Nephron progenitor cell (in vitro differentiated cells): Measurements from ENCODE around the gene WEE1.
A peak's percentile ranks its signal among the peaks of the same experiment; 100 is the strongest.
"Not testable (repeated sequence)": the region's sequence is repeated elsewhere in the genome, so short reads cannot be mapped to it uniquely, and the experiment has no call there.

Experiments used
- DNase-seq: peaks from one replicate; pipeline ENCODE4 v3.0.0; 2021
- H3K27ac Mint-ChIP-seq: 2 replicates; pipeline ENCODE4 v1.8.0; 2021; ENCODE audit warnings: mild to moderate bottlenecking, moderate library complexity, mixed read lengths
- H3K27me3 Mint-ChIP-seq: 2 replicates; pipeline ENCODE4 v1.8.0; 2021; ENCODE audit warnings: mild to moderate bottlenecking, low read depth, mixed read lengths; ENCODE audit not compliant: poor library complexity
- H3K36me3 Mint-ChIP-seq: 2 replicates; pipeline ENCODE4 v1.8.0; 2021; ENCODE audit warnings: low read depth, mixed read lengths
- H3K4me1 Mint-ChIP-seq: 2 replicates; pipeline ENCODE4 v1.8.0; 2021; ENCODE audit warnings: mixed read lengths
- H3K4me3 Mint-ChIP-seq: 2 replicates; pipeline ENCODE4 v1.8.0; 2021; ENCODE audit warnings: mild to moderate bottlenecking, moderate library complexity, mixed read lengths
- H3K9me3 Mint-ChIP-seq: 2 replicates; pipeline ENCODE4 v1.8.0; 2021; ENCODE audit warnings: mild to moderate bottlenecking, moderate library complexity, mixed read lengths
- TF ChIP-seq, protein P1 (sequence below): fragments of 200-600 bp; sonication (generic); IDR thresholded peaks from 2 replicates; pipeline ENCODE4 v1.5.0; 2021; ENCODE audit warnings: antibody characterized with exemption

WEE1 gene

DNA sequence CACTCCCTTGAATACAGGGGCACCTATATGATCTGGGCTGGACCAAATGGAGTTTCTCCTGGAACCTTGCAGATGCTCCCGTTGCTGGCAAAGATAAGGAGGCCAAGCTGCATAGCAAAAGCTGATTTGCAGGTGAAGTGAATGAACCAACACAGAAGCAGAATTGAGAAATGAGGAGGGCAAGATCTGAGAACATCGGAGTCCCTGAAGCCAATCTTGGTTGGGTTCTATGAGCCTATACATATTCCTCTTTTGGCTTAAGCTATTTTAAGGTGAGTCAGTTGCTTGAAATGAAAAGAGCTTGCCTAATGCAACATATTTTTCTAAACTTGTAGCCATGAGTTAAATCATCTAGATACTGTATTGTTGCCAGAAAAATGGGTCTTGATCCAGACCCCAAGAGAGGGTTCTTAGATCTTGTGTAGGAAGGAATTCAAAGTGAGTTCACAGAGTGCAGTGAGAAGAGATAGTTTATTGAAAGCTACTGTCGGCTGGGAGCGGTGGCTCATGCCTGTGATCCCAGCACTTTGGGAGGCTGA, 23.5 kb downstream of the WEE1 start:
- no peak overlapping the region for H3K4me3 Mint-ChIP-seq
- DNase-seq: no peak
- H3K27ac Mint-ChIP-seq: no peak overlapping the region
- no peaks in the 10 kb centered on the region for H3K36me3 Mint-ChIP-seq
- H3K4me1 Mint-ChIP-seq: peaks cover 20% of the 10 kb centered on the region
- H3K9me3 Mint-ChIP-seq: no peaks in the 10 kb centered on the region
- peaks cover 5% of the 10 kb centered on the region for H3K27me3 Mint-ChIP-seq
- TF ChIP-seq, protein P1, sequence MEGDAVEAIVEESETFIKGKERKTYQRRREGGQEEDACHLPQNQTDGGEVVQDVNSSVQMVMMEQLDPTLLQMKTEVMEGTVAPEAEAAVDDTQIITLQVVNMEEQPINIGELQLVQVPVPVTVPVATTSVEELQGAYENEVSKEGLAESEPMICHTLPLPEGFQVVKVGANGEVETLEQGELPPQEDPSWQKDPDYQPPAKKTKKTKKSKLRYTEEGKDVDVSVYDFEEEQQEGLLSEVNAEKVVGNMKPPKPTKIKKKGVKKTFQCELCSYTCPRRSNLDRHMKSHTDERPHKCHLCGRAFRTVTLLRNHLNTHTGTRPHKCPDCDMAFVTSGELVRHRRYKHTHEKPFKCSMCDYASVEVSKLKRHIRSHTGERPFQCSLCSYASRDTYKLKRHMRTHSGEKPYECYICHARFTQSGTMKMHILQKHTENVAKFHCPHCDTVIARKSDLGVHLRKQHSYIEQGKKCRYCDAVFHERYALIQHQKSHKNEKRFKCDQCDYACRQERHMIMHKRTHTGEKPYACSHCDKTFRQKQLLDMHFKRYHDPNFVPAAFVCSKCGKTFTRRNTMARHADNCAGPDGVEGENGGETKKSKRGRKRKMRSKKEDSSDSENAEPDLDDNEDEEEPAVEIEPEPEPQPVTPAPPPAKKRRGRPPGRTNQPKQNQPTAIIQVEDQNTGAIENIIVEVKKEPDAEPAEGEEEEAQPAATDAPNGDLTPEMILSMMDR: no peak

DNA sequence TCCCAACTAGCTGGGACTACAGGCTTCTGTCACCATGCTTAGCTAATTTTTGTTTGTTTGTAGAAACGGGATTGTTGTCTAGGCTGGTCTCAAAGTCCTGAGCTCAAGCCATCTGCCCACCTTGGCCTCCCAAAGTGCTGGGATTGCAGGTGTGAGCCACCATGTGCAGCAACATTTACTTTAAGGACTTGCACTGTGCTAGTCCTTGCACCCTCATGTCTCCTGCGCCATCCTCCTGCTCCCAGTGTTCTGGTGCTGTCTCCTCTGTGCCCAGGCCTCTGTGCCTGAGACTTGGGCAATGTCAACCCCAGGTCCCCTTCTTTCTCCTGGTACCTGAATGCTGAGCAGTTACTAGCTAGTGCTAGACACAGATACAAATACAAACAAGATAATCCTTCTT, 26.7 kb downstream of the WEE1 start:
- DNase-seq: no peak
- Mint-ChIP-seq H3K36me3 (no peaks in the 10 kb centered on the region), H3K4me3 (no peak overlapping the region), H3K9me3 (no peaks in the 10 kb centered on the region), H3K27me3 (peaks cover 8% of the 10 kb centered on the region), H3K4me1 (peaks cover 14% of the 10 kb centered on the region), H3K27ac (no peak overlapping the region)
- TF ChIP-seq, protein P1: no peak

DNA sequence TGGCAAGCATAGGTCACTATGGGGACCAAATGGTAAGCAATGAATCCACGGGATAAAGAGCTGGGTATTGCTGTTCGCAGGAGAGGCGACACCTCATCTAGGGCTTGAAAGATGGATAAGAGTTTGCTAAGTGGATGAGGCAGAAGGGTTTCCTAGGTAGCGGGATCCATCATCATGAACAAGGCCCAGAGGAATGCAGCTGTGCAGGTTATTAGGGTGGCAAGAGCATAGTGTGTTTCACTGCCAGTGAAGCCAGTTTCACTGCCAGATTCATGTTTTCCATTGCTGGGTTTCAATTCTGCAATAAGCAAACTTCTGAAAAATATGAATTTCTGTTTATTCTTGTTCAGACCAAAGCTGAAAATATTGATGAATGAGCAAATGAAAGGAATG, 27.2 kb downstream of the WEE1 start:
- DNase-seq: no peak
- Mint-ChIP-seq H3K36me3 (no peaks in the 10 kb centered on the region), H3K27ac (no peak overlapping the region), H3K27me3 (peaks cover 8% of the 10 kb centered on the region), H3K4me1 (peaks cover 14% of the 10 kb centered on the region), H3K9me3 (no peaks in the 10 kb centered on the region), H3K4me3 (no peak overlapping the region)
- TF ChIP-seq, protein P1: no peak

DNA sequence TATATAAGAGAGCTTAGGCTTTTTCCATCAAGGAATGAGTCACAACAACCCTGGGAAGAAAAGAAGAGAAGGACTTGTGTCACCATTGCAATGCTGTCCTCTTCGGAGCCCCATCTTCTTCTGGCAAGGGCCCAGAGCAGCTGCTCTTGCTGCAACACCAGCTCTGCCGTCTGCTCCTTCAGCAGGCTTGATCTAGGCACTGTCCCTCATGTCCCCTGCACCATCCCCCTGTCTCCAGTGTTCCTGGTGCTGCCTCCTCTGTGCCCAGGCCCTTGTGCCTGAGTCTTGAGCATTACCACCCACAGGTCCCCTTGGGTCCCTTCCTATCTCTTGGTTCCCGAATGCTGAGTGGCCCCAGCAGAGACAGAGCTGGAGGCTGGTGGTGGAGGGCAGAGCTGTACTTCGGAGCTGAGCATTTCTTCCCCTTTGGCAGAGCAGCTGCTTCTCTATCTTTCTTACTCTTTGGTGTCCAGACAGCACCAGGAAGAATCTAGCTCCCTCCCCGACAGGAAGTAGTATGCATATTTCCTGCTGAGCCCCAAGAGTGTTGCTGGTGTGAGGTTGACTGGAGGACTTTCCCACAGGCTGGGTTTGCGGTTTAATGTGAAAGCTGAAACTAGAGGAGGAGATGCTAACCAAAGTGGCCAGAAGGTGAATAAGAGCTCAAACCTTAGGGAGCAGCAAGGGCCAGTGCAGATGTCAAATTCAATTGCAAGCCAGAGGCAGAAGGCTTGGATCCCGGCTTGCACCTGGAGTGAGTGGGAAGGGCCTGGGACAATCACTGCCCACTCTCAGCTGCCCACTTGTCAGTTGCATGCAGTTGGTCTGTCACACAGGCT, 27.8 kb downstream of the WEE1 start:
- TF ChIP-seq, protein P1: no peak
- no peak for DNase-seq
- Mint-ChIP-seq H3K27ac (peak overlapping the region; percentile 17), H3K4me1 (peaks cover 14% of the 10 kb centered on the region), H3K4me3 (no peak overlapping the region), H3K27me3 (peaks cover 8% of the 10 kb centered on the region), H3K9me3 (no peaks in the 10 kb centered on the region), H3K36me3 (no peaks in the 10 kb centered on the region)

DNA sequence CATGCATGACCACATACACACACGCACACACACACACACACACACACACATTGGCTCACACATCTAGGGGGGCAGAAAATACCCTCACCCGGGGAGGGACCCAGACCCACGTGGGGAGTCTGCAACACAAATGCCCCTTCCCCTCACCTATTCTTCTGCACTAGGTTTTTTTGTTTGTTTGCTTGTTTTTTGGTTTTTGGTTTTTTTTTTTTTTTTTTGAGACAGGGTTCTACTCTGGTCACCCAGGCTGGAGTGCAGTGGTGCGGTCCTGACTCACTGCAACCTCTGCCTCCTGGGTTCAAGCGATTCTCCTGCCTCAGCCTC, 28.4 kb downstream of the WEE1 start:
- TF ChIP-seq, protein P1: no peak
- no peak overlapping the region for H3K27ac Mint-ChIP-seq
- peaks cover 5% of the 10 kb centered on the region for H3K27me3 Mint-ChIP-seq
- H3K36me3 Mint-ChIP-seq: no peaks in the 10 kb centered on the region
- DNase-seq: no peak
- peaks cover 14% of the 10 kb centered on the region for H3K4me1 Mint-ChIP-seq
- H3K4me3 Mint-ChIP-seq: no peak overlapping the region
- no peaks in the 10 kb centered on the region for H3K9me3 Mint-ChIP-seq

DNA sequence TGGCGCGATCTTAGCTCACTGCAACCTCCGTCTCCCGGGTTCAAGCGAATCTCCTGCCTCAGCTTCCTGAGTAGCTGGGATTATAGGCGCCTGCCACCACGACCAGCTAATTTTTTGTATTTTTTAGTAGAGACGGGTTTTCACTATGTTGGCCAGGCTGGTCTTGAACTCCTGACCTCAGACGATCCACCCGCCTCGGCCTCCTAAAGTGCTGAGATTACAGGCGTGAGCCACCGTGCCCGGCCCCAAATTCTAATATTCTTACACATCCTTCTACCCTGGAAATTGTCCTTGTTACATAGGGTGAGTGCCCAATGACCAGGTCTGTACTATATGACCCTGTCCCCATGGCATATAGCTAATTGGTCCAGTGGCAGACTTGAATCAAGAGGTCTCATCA, 29.7 kb downstream of the WEE1 start:
- not testable (repeated sequence) for H3K9me3 Mint-ChIP-seq, H3K27ac Mint-ChIP-seq, H3K4me3 Mint-ChIP-seq, H3K27me3 Mint-ChIP-seq, H3K36me3 Mint-ChIP-seq, DNase-seq
- peaks cover 14% of the 10 kb centered on the region for H3K4me1 Mint-ChIP-seq
